ENCODE results near the gene TCERG1. TPM values are rescaled to one million over a fixed set of nuclear protein-coding genes. Genes with fewer than 3 reads are reported as not detected.
A peak's percentile ranks its signal among the peaks of the same experiment; 100 is the strongest.

TCERG1 gene
- total RNA-seq, 1 donor, result 42.0 TPM

DNA sequence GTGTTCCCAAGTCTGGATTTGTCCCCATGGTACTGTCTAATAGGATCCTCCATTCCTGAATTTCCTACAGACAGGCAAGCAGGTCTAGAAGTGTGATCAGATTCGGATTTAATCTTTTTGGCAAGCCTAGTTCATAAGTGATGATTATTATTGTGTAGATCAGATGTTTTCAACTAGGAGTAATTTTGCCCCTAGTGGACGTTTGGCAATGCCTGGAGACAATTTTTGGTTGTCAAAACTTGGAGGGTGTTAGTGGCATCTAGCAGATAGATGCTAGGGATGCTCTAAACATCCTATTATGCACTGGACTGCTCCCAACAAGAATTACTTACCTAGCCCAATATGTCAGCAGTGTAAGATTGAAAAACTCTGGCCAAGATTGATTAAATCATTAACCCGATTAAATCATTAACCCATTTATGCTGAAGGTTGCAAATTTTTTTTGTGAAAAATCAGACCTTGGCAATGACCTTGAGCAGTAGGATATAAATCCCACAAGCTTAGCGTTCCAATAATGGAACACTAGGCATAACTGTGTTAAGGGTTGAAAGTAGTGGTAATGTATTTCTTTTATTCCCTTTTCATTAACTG is 28.2 kb downstream of the TCERG1 start:
- Histone ChIP-seq H3K4me2 (ENCODE audit: insufficient read depth, low read length) (no peak overlapping the region), H3K27ac (ENCODE audit: low read depth, low read length) (no peak overlapping the region), H2AFZ (ENCODE audit: low read length) (no peak overlapping the region), H4K20me1 (ENCODE audit: insufficient read depth, low read length) (peaks cover 3% of the 10 kb centered on the region), H3K9me3 (ENCODE audit: low read depth, low read length) (no peaks in the 10 kb centered on the region), H3K79me2 (ENCODE audit: insufficient read depth, low read length) (peaks cover 6% of the 10 kb centered on the region), H3K27me3 (ENCODE audit: insufficient read depth, low read length) (no peaks in the 10 kb centered on the region), H3K4me3 (ENCODE audit: insufficient read depth, low read length) (no peak overlapping the region), H3K36me3 (ENCODE audit: insufficient read depth, low read length) (peaks cover 53% of the 10 kb centered on the region), H3K4me1 (ENCODE audit: insufficient read depth, low read length) (no peaks in the 10 kb centered on the region)
- TF ChIP-seq, protein P1, sequence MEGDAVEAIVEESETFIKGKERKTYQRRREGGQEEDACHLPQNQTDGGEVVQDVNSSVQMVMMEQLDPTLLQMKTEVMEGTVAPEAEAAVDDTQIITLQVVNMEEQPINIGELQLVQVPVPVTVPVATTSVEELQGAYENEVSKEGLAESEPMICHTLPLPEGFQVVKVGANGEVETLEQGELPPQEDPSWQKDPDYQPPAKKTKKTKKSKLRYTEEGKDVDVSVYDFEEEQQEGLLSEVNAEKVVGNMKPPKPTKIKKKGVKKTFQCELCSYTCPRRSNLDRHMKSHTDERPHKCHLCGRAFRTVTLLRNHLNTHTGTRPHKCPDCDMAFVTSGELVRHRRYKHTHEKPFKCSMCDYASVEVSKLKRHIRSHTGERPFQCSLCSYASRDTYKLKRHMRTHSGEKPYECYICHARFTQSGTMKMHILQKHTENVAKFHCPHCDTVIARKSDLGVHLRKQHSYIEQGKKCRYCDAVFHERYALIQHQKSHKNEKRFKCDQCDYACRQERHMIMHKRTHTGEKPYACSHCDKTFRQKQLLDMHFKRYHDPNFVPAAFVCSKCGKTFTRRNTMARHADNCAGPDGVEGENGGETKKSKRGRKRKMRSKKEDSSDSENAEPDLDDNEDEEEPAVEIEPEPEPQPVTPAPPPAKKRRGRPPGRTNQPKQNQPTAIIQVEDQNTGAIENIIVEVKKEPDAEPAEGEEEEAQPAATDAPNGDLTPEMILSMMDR (IDR thresholded peaks at IDR 0.05; ENCODE audit: extremely low read depth, low read depth, low read length), result peak; percentile 52
- no peak for DNase-seq (ENCODE audit: insufficient read length, low spot score, missing footprints)

DNA sequence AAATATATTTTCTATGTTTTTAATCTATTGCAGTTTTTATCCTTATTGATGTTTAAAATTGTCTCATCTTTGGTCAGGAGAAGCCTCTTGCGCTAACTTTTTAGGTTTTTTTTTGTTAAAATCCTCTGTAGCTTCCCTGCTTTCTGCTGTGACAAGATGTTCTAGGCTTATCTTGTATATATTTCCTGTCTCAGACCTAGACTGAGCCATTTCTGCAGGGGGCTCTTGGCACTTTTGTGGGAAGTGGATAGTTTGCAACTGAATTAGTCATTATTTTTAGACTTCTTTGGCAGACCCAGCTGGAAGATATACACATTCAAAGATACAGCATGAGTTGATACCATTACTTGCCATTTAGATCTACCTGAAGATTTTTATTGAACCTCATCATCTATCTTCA is 28.8 kb downstream of the TCERG1 start:
- no peak overlapping the region for H3K4me2 ChIP-seq (ENCODE audit: insufficient read depth, low read length)
- H3K4me1 ChIP-seq (ENCODE audit: insufficient read depth, low read length), result no peaks in the 10 kb centered on the region
- peaks cover 55% of the 10 kb centered on the region for H3K36me3 ChIP-seq (ENCODE audit: insufficient read depth, low read length)

DNA sequence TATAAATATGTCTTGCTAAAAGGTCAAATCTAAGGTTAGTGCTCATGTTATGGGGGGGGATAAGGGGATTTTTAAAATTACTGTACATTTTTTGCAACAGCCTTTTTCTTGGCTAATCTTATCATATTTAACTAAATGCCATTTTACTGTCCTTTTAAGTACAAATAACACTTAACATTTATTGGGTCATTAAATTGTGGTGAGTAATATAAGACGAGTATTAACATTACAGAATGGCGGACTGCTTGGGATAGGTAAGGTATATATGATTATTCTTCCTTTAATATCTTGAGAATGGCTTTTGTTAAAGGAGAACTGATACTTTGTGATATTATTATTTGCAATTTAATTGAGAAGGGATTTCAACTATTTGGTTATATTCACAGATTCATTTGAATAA is 35.6 kb downstream of the TCERG1 start:
- Histone ChIP-seq H3K79me2 (ENCODE audit: insufficient read depth, low read length) (peaks cover 2% of the 10 kb centered on the region), H3K27me3 (ENCODE audit: insufficient read depth, low read length) (no peaks in the 10 kb centered on the region), H3K27ac (ENCODE audit: low read depth, low read length) (no peak overlapping the region), H3K4me3 (ENCODE audit: insufficient read depth, low read length) (no peak overlapping the region), H3K36me3 (ENCODE audit: insufficient read depth, low read length) (peaks cover 68% of the 10 kb centered on the region), H3K4me2 (ENCODE audit: insufficient read depth, low read length) (no peak overlapping the region), H4K20me1 (ENCODE audit: insufficient read depth, low read length) (no peaks in the 10 kb centered on the region), H3K4me1 (ENCODE audit: insufficient read depth, low read length) (no peaks in the 10 kb centered on the region), H3K9me3 (ENCODE audit: low read depth, low read length) (no peaks in the 10 kb centered on the region), H2AFZ (ENCODE audit: low read length) (no peak overlapping the region)
- no peak for DNase-seq (ENCODE audit: insufficient read length, low spot score, missing footprints)
- TF ChIP-seq, protein P1 (IDR thresholded peaks at IDR 0.05; ENCODE audit: extremely low read depth, low read depth, low read length), result no peak

More for the DNA sequence above, 28.8 kb downstream of the TCERG1 start:
- no peak for DNase-seq (ENCODE audit: insufficient read length, low spot score, missing footprints)
- Histone ChIP-seq H3K4me3 (ENCODE audit: insufficient read depth, low read length) (no peak overlapping the region), H3K27ac (ENCODE audit: low read depth, low read length) (no peak overlapping the region), H2AFZ (ENCODE audit: low read length) (no peak overlapping the region), H3K79me2 (ENCODE audit: insufficient read depth, low read length) (peaks cover 6% of the 10 kb centered on the region), H4K20me1 (ENCODE audit: insufficient read depth, low read length) (peaks cover 3% of the 10 kb centered on the region), H3K9me3 (ENCODE audit: low read depth, low read length) (no peaks in the 10 kb centered on the region), H3K27me3 (ENCODE audit: insufficient read depth, low read length) (no peaks in the 10 kb centered on the region)
- TF ChIP-seq, protein P1 (IDR thresholded peaks at IDR 0.05; ENCODE audit: extremely low read depth, low read depth, low read length), result no peak

DNA sequence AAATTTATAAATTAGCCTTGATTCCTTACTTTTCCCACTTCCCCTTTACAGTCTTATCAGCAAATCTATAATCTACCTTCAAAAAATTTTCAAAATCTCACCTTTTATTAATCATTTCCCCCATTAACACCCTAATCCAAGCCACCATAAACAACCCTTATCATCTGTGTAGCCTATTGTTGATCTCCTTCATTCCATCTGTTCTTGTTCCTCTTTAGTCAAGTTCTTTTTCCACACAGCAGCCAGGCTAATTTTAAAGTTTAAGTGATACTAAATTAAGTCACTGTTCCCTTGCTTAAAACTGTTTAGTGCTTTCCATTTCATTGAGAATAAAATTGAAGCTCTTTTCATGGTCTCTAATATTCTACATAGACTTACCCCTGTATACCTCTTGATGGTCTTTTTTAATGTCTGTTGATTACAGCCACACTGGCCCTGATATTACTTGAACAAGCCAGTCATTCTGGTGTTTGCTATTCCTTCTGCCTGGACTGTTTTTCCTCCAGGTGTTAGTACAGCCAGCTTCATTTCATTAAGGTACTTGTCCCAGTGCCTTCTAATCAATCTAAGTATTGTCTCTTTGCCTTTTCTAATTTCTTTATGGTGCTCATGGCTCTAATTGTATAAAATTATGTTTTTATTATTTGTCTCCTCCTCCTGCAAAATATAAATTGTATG is 37.7 kb downstream of the TCERG1 start:
- Histone ChIP-seq H3K4me2 (ENCODE audit: insufficient read depth, low read length) (no peak overlapping the region), H3K4me1 (ENCODE audit: insufficient read depth, low read length) (no peaks in the 10 kb centered on the region), H2AFZ (ENCODE audit: low read length) (no peak overlapping the region), H3K79me2 (ENCODE audit: insufficient read depth, low read length) (no peaks in the 10 kb centered on the region), H3K9me3 (ENCODE audit: low read depth, low read length) (no peaks in the 10 kb centered on the region), H4K20me1 (ENCODE audit: insufficient read depth, low read length) (no peaks in the 10 kb centered on the region), H3K27ac (ENCODE audit: low read depth, low read length) (no peak overlapping the region), H3K4me3 (ENCODE audit: insufficient read depth, low read length) (no peak overlapping the region), H3K36me3 (ENCODE audit: insufficient read depth, low read length) (peaks cover 63% of the 10 kb centered on the region), H3K27me3 (ENCODE audit: insufficient read depth, low read length) (no peaks in the 10 kb centered on the region)
- TF ChIP-seq, protein P1 (IDR thresholded peaks at IDR 0.05; ENCODE audit: extremely low read depth, low read depth, low read length), result no peak
- DNase-seq (ENCODE audit: insufficient read length, low spot score, missing footprints), result no peak
